ENCODE results near the gene FAM162A.

DNA sequence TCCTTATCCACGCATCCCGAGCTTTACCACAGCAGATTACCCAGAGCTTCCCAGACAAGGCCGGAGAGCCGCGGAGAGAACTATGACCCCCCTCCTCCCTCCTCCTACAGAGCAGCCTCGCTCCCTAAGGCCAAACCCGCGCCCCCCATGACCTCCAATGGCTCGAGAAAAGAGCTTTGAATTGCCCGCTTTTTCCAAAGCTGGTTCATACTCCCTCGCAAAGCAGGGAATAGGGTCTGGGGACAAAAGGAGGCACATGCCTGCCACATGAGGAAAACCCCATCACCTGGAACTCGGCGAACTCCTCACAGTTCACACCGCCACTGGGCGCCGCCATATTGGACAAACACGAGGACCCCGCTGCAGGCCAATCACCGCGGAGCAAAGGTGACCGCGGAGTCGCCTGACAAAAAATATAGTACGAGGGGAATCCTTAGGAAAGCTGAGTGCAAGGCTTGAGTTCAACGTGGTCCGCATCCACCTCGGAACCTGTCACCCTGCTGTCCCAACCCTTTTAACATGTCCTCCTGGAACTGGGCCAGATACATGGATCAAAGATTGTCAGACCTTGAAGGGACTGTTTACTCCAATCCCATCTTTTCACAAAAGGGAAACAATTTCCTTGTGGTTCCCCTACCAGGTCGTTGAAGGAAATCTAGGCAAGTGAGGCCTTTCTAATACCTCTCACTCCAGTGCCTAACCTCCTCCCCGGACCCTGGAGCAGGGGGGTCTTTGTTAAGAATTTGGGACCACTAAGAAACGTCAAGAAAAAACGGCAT is 905 bp upstream of the FAM162A start, which contains the start of gene MIX23:
- TF ChIP-seq, protein P1, sequence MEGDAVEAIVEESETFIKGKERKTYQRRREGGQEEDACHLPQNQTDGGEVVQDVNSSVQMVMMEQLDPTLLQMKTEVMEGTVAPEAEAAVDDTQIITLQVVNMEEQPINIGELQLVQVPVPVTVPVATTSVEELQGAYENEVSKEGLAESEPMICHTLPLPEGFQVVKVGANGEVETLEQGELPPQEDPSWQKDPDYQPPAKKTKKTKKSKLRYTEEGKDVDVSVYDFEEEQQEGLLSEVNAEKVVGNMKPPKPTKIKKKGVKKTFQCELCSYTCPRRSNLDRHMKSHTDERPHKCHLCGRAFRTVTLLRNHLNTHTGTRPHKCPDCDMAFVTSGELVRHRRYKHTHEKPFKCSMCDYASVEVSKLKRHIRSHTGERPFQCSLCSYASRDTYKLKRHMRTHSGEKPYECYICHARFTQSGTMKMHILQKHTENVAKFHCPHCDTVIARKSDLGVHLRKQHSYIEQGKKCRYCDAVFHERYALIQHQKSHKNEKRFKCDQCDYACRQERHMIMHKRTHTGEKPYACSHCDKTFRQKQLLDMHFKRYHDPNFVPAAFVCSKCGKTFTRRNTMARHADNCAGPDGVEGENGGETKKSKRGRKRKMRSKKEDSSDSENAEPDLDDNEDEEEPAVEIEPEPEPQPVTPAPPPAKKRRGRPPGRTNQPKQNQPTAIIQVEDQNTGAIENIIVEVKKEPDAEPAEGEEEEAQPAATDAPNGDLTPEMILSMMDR (IDR thresholded peaks at IDR 0.05; ENCODE audit: insufficient read depth, low read depth, low read length), result no peak
- TF ChIP-seq EZH2 (IDR thresholded peaks at IDR 0.05; ENCODE audit: insufficient read depth, low read length), result no peak

Measured in astrocyte (in vitro differentiated cells and primary cell).